Tibial nerve (tissue), 4 donors: ENCODE data around the gene PIK3C2A.

ENCODE experiments used
- CTCF ChIP-seq, 5 experiments: fragments of 200-600 bp in 3 of 5; fragments of 450-650 bp in 2 of 5; sonication (generic) in 3 of 5; IDR thresholded peaks; one replicate each; pipeline ENCODE4 v1.5.1; 2016 to 2019; ENCODE audit warnings: antibody characterized with exemption in 5 of 5, mild to moderate bottlenecking in 3 of 5, moderate library complexity in 2 of 5
- EP300 ChIP-seq, 2 donors: sonication (generic); formaldehyde crosslinking; IDR thresholded peaks; one replicate each; pipeline ENCODE4 v1.6.1; 2017; ENCODE audit warnings: antibody characterized with exemption in 2 of 2, mild to moderate bottlenecking in 1 of 2
- POLR2A ChIP-seq, 2 donors: fragments of 450-650 bp; IDR thresholded peaks; one replicate each; pipeline ENCODE4 v1.6.1; 2017; ENCODE audit warnings: antibody characterized with exemption in 2 of 2, mild to moderate bottlenecking in 2 of 2, moderate library complexity in 2 of 2

GRCh38 chr11:17159441-17159840, 48.3 kb downstream of the PIK3C2A start:
- no peak for TF ChIP-seq CTCF (IDR thresholded peaks at IDR 0.05)
- TF ChIP-seq POLR2A (IDR thresholded peaks at IDR 0.05), result no peak
- no peak for TF ChIP-seq EP300 (IDR thresholded peaks at IDR 0.05)
